Ovary (tissue), 3 donors: ENCODE measurements around the gene SETBP1.

Experiments
- POLR2A ChIP-seq: fragments of 450-650 bp; IDR thresholded peaks from one replicate; pipeline ENCODE4 v1.6.1; 2017; ENCODE audit warnings: antibody characterized with exemption, mild to moderate bottlenecking, moderate library complexity
- TF ChIP-seq, protein P1 (sequence below), 3 donors: fragments of 450-650 bp in 2 of 3; fragments of 200-600 bp in 1 of 3; IDR thresholded peaks; one replicate each; pipeline versions ENCODE4 v1.5.1 to v1.8.0; 2016 to 2022; ENCODE audit warnings: antibody characterized with exemption in 3 of 3, mild to moderate bottlenecking in 1 of 3
- donor health status: DM: no; HTN: no; CAD: no.

DNA sequence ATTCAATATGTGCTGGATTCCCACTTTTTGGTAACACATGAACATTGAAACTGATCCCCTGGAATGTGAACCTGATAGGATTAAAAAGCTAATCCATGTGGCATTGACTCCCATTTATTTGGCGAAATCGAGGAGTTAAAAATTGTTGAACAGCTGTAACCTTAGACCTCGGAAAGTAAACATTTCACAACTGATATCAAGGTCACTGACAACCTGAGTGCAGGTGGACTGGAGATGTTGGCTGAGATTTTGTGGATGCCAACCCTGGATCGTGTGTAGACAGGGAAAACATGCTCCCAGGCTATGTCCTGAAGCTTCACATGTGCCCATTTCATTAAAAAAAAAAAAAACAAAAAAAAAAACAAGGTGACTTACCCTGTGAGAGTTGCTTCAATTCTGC lies 204.8 kb downstream of the SETBP1 start:
- TF ChIP-seq, protein P1, sequence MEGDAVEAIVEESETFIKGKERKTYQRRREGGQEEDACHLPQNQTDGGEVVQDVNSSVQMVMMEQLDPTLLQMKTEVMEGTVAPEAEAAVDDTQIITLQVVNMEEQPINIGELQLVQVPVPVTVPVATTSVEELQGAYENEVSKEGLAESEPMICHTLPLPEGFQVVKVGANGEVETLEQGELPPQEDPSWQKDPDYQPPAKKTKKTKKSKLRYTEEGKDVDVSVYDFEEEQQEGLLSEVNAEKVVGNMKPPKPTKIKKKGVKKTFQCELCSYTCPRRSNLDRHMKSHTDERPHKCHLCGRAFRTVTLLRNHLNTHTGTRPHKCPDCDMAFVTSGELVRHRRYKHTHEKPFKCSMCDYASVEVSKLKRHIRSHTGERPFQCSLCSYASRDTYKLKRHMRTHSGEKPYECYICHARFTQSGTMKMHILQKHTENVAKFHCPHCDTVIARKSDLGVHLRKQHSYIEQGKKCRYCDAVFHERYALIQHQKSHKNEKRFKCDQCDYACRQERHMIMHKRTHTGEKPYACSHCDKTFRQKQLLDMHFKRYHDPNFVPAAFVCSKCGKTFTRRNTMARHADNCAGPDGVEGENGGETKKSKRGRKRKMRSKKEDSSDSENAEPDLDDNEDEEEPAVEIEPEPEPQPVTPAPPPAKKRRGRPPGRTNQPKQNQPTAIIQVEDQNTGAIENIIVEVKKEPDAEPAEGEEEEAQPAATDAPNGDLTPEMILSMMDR (IDR thresholded peaks at IDR 0.05) = no peak
- no peak for TF ChIP-seq POLR2A
